ENCODE measurements around the gene LZTS2.

Gene LZTS2

DNA sequence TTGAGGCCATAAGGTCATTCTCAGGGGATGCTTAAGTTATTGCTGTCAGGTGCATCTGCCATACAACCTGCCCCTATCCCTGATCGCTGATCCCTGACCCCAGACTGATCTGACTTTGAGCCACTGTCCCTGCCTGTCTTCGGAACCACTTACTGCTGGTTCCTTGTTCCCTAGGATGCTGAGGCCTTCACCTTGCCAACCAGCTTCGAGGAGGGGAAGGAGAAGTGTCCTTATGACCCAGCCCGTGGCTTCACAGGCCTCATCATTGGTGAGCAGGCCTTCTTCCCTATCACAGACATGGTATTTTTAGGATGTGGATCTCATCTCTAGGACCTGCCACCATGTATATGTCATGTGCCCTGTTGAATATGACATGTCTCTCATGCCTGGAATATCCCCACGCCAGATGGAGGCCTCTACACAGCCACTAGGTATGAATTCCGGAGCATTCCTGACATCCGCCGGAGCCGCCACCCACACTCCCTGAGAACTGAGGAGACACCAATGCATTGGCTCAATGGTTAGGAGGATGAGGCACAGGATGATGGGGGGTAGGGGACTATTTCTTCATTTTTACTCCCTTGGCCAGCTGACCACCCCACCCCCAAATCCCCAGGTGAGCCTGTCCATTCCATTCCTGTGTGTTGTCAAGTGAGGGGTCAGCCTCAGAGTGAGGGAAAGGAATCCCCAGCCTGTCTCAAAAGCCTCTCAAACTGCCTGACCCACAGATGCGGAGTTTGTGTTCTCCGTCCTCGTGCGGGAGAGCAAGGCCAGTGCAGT, 21.3 kb upstream of the LZTS2 start:
- no peak for DNase-seq (ENCODE audit: low read depth)

DNA sequence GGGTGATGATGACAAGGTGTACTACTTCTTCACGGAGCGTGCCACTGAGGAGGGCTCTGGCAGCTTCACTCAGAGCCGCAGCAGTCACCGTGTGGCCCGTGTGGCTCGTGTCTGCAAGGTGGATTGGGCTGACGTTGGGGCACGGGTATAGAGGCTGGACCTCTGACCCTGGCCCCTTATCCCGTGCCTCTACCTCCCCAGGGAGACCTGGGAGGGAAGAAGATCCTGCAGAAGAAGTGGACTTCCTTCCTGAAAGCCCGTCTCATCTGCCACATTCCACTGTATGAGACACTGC, 20.8 kb upstream of the LZTS2 start:
- DNase-seq (ENCODE audit: low read depth), result no peak

DNA sequence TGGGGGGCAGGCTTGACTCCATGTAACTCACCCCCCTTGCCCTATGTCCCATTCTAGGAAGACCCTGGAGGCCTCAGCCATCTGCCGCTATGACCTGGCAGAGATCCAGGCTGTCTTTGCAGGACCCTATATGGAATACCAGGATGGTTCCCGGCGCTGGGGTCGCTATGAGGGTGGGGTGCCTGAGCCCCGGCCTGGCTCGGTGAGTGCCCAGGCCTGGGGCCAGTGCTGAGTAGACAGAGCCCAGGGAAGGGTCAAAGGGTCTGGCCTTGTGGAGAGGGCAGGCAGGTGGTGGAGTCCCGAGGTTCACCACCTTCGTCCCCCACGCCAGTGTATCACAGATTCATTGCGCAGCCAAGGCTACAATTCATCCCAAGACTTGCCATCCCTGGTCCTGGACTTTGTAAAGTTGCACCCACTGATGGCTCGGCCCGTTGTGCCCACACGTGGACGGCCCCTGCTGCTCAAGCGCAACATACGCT, 19.8 kb upstream of the LZTS2 start:
- DNase-seq (ENCODE audit: low read depth), result no peak

DNA sequence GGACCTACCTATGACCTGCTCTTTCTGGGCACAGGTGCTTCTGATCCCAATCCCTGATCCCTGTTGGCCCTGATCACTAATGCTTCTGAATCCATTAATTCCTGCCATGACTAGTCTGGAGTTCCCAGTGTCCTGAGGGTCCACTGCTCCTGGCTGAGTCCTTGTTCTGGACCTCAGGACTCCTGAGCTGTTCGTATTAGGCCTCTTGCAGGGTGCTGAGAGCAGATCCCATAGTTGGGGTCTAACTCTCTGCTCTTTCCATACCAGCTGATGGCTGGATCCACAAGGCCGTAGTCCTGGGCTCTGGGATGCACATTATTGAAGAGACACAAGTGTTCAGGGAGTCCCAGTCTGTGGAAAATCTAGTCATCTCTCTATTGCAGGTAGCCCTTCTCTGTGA, 19.3 kb upstream of the LZTS2 start:
- DNase-seq (ENCODE audit: low read depth), result no peak

DNA sequence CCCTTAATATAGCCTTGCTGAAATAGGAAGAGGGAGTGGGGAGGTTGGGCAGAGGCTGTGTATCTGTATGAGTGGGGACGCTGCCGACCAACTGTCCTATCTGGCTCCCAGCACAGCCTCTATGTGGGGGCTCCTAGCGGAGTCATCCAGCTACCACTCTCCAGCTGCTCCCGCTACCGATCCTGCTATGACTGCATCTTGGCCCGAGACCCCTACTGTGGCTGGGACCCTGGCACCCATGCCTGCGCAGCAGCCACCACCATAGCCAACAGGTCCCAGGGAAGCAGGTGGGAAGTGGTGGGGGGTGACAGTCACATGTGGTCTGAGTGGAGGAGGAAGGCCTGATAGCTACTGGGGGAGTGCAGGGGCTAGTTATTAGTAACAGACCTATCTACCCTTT, 18.9 kb upstream of the LZTS2 start:
- DNase-seq (ENCODE audit: low read depth), result no peak

DNA sequence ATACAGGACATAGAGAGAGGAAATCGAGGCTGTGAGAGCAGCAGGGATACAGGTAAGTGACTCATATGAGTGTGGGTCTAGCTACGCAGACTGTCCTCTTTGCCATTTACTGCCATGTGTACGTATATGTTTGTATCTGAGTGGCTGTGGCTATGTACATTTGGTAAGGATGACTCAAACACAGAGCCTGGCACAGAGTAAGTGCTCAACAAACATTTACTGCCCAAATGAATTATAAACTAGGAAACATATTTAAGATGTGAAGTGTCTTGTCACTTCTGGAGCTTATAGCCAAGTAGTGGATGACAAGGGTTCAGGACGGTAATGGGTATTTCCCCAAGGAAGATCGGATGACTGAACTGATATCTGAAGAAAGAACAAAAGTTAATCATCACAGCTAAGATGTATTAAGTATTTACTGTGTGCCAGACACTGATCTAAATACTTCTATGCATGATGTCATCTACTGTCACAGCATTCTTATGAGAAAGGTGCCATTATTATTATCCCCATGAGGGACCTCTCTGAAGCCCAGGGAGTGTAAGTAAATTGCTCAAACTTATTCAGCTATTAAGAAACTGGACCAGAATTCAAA, 18.3 kb upstream of the LZTS2 start:
- DNase-seq (ENCODE audit: low read depth), result no peak

DNA sequence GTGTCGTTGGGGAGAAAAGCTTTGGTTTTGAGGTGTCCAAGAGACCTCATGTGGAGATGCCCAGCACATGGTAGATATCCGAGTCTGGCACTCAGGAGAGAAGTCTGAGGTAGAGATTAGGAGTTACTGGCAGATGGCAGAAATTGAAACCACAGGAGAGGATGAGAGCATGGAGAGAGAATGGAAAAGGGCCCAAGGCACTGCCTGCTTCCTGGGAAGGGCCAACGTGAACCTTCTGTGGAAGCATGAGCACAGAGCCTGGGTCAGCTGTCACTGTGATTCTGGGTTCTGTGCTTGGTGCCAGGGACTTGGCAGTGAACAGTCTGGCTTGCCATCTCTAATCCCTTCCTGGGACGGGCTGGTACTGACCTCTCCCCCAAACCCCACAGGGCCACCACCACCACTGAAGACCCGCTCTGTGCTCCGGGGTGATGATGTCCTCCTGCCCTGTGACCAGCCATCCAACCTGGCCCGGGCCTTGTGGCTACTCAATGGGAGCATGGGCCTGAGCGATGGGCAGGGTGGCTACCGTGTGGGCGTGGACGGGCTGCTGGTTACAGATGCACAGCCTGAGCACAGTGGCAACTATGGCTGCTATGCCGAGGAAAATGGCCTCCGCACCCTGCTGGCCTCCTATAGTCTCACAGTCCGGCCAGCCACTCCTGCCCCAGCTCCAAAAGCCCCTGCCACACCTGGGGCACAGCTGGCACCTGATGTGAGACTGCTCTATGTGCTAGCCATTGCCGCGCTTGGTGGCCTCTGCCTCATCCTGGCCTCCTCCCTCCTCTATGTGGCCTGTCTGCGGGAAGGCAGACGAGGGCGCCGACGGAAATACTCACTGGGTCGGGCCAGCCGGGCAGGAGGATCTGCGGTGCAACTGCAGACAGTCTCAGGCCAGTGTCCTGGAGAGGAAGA, 16.4 kb upstream of the LZTS2 start:
- no peak for DNase-seq (ENCODE audit: low read depth)

DNA sequence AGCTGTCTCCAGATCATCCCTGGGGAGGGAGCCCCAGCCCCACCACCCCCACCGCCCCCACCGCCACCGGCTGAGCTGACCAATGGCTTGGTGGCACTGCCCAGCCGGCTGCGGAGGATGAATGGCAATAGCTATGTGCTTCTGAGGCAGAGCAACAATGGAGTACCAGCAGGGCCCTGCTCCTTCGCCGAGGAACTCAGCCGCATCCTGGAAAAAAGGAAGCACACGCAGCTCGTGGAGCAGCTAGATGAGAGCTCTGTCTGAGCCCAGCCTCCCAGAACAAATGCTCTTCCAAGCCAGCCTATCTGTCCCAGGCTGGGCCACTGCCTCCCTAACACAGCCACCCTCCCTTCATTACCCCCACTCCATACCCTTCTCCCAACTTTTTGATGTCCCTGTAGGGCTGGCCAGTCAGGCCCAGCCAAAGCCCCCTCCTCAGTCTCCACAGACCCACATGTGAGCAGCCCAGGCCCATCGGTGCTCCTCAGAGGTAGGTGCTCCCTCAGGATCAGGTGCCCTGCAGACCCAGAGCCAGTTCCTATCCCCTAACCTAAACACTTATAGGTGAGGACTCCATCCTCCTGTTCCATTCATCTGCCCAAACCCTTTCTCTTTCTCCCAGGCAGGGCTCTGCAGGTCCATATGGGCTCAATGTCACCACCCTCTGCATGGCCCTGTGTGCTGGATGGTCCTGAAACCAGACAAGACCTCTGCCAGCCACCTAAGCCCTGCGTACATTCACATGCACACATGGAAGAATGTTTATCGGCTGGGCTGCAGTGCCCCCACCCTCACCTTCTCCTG, 15.5 kb upstream of the LZTS2 start:
- no peak for DNase-seq (ENCODE audit: low read depth)

DNA sequence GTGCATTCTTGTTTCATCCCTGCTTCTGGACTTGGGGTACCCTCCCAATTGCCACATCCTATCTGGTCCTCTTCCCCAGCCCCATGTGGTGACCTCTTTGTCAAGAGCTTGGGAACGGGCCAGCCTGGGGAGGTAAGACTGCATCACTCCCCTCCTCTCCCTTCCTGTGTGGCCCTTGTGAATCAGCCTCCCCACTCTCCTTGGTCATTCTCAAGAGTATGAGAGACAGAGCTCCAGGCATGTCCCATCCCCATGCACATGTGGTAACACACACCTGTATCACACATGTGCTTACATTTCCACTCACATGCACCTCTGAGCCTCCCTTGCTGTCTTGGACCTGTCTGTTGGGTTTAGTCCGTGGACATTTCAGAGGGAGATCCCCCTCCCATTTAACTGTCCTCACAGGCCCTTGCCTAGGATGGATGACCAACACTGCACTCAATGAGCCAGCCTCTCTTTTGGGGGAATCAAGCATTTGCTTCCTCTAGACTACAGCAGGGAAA, 14.9 kb upstream of the LZTS2 start:
- no peak for DNase-seq (ENCODE audit: low read depth)

DNA sequence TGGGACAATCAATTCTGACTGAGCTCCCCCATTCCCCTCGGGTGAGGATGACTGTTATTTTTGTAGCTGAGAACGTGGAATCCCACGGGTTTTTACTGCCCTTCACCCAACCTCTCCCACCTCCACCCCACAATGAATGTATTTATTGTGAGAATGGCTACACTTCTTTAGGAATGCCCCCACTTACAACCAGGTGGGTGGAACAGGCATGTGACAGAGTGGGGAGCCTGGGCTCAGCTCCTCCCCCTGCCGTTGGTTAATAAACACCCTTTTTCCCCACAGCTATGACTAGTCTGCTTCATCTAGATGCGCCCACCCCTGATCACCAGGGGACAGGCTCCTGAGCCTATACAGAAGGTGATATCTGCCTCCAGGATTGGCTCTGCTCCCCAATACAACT, 14.3 kb upstream of the LZTS2 start:
- DNase-seq (ENCODE audit: low read depth), result no peak

DNA sequence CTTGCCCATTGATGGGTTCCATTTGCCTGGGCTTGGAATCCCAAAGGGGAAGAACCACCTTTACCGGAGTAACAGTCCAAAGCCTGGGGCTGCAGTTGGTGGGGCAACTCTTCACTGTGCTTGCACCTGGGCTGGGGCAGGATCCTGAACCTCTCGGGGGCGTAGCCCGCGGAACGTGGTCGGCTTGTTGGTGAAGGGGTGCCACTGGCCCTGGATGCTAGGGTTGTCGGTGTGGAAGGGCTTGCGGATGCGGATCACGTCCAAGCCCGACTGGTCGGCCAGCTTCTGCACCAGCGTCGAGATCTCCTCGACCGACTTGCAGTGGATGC, 13.0 kb upstream of the LZTS2 start:
- no peak for DNase-seq (ENCODE audit: low read depth)

DNA sequence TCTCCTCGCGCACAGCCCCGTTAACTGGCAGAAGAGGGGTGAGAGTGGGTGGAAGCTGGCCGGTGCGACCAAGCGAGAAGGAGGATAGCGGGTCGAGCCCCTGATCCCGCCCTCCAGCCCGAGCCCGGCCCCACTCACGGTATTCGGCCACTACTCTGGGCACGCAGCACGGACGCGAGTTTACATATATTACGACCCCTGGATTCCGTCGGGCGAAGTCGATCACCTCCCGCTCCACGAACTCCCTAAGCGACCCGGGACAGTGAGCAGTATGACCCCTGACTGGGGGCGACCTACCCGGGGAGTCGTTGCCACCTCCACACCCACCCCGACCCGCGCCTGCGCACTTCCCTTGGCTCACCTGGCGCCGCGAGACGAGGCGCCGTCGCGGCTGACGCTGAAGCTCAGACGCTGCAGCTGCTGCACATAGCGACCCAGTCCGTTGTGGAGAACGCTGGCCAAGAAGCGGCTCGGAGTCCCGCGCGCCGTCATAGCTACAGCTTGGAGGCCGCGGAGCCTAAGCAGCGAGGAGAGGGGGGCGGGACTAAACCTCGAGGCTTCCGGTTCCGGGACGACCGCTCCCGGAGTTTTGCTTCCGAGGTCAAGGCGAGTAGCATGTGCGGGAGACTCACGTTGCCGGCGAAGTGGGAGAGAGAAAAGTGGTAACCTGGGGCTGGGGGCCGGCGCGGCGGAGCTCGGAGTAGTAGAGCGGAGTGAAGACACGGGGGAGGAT, 12.5 kb upstream of the LZTS2 start, which contains the start of the genes MRPL43 and TWNK:
MRPL43 (minus strand) TSS at position 546 of the 733 bp plus-strand sequence; CDS start at position 492, 54 bp downstream.
TWNK (plus strand) TSS at position 592 of the 733 bp plus-strand sequence. CDS start 668 bp downstream, outside the sequence.
- peak; percentile 81 for DNase-seq (ENCODE audit: low read depth)

DNA sequence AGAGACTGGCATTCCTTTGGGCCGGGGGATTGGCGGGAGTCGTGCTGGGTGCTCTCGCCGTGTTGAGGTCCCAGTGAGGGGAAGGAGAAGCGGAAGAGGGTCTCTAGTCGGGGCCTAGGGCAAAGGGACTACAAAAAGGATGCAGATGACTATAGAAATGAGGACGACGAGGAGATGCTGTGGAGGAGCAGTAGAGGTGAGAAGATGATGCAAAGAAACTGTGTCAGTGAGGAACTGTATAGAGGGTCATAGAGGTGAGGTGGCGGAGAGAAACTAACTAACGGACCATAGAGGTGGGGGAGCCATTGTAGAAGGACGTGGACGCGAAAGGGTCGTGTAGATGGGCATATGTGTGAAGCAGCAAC, 11.9 kb upstream of the LZTS2 start:
- DNase-seq (ENCODE audit: low read depth), result no peak

DNA sequence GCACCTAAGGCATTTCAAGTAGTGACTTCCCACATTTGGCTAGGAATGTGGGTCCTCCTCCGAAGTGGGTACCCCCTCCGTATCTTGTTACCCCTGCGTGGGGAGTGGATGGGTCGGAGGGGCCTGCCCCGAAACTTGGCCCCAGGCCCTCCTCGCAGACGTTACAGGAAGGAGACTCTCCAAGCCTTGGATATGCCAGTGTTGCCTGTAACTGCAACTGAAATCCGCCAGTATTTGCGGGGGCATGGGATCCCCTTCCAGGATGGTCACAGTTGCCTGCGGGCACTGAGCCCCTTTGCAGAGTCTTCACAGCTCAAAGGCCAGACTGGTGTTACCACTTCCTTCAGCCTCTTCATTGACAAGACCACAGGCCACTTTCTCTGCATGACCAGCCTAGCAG, 11.4 kb upstream of the LZTS2 start:
- no peak for DNase-seq (ENCODE audit: low read depth)

DNA sequence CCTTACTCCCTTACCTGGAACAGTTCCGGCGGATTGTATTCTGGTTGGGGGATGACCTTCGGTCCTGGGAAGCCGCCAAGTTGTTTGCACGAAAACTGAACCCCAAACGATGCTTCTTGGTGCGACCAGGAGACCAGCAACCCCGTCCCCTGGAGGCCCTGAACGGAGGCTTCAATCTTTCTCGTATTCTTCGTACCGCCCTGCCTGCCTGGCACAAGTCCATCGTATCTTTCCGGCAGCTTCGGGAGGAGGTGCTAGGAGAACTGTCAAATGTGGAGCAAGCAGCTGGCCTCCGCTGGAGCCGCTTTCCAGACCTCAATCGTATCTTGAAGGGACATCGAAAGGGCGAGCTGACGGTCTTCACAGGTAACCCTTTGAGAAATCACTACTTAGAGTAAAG, 10.5 kb upstream of the LZTS2 start:
- DNase-seq (ENCODE audit: low read depth), result no peak

DNA sequence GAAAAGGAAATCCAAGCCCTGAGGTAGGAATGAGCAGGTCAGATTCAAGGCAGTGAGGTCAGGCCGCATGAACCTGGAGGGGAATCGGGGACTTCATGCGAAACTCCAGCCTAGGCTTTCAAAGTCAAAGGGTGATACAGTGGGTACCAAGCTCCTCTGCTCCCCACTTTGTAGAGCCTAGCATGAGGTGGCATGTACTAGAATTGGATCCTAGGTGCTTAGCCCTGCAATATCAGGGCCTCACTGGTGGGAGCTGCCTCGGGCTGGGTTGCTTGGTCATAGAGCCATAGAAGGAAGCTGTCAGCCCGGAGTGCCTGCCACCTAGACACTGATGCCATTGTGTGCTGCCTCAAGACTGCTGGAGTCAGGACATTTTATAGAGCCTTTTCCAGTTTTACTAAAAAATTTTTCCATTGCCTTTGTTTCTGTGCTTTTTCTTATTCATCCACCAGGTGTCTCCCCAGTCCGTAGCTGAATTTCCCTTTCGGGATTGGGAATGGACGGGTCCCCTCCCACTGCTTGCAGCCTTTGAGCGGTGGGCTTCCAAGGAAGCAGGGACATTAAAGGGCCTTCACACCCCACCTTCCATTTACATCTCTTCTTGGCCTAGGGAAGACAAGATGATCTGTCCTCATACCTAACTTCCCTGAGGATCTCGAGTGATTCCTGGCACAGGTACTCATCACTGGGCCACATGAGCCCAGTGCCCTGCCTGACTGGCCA, 5.5 kb upstream of the LZTS2 start:
- no peak for DNase-seq (ENCODE audit: low read depth)

DNA sequence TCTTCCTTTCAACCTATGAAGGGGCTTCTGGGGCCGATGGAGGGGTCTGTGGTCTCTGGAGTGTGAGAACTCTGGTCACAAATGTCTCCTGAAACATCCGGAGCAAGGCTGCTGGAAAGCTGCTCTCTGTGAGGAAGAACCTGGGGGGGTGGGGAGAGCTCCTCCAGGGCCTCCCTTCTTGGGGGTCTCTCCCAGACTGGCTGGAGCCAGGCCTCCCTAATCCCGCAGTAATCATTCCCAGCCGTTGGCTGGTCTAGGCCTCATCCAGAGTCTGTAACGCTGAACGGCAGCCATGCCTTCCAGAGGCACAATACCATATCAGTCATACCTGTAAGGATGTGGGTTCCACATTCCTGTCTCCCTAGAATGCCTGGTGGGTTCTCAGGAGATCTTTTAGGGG, 4.4 kb upstream of the LZTS2 start:
- no peak for DNase-seq (ENCODE audit: low read depth)

DNA sequence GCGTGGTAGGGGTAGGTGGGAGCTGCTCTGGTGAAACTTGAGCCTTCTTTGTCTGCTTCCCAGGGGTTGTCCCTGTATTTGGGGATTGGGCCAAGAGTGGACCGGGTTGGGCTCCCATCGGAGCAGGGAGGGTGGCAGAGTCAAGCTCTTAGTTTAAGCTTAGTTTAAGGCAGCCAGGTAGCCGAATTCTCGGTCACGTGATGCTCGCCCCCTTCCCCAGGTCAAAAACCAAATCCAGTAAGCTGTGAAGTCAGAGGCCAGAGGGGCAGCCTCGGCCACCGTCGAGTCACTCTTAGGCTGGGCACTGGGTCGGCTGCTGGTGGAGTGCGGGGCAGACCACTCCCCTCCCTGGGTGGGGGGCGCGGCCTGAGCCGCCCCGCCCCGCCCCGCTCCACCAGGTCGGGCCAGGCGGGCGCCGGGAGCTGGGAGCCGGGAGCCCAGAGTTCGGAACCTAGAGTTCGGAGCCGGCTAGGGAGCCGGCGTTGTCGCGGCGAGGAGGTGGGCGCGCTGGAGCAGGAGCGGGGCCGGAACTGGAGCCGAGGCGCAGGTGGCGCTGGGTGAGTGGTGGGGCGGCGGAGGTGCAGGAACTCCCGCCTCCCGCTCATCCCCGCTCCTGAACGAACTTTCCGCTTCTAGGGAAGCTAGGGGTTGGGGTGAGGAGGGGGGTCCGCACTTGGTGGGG, 2.8 kb upstream of the LZTS2 start:
- no peak for DNase-seq (ENCODE audit: low read depth)

DNA sequence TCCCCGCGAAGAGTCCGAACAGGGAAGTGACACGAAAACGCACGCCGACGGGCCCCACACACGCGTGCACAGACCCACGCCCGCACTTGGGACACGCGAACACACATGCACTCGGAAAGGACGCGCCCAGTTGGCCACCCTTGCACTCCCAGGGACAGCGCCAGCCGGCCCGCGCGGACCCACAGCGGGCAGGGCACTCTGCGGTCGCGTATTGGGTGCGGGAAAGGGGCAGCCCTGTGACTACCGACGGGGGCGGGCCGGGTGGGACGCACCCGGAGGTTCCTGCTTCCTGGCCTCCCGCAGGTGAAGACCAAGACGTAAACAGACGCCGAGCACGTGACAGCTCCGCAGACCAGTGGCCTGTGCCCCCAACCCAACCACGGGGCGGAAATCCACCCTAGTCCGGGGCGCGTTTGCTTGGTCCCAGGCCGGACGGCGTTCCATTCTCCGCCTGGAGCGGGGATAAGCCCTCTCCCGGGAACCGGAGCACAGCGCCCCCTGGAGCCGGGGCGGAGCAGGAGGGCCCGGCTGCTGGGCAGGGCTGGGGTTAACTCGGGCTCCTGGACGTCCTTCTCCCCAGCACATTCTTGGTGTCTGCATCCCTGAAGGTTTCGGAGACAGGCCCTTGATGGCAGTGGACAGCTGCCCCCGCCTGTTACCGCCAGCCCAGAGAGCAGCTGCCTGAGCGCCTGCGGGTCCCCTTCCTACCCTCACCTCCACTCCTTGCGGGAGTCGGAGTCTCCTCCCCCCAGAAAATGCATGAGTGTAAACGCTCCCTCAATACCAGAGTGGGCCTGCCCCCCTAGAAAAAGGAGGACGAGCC, 2.0 kb upstream of the LZTS2 start:
- peak; percentile 59 for DNase-seq (ENCODE audit: low read depth)
